ENCODE results near the gene SH2D3C.
A peak's percentile ranks its signal among the peaks of the same experiment; 100 is the strongest.
"Not testable (repeated sequence)": the region's sequence is repeated elsewhere in the genome, so short reads cannot be mapped to it uniquely, and the experiment has no call there.

The SH2D3C gene

DNA sequence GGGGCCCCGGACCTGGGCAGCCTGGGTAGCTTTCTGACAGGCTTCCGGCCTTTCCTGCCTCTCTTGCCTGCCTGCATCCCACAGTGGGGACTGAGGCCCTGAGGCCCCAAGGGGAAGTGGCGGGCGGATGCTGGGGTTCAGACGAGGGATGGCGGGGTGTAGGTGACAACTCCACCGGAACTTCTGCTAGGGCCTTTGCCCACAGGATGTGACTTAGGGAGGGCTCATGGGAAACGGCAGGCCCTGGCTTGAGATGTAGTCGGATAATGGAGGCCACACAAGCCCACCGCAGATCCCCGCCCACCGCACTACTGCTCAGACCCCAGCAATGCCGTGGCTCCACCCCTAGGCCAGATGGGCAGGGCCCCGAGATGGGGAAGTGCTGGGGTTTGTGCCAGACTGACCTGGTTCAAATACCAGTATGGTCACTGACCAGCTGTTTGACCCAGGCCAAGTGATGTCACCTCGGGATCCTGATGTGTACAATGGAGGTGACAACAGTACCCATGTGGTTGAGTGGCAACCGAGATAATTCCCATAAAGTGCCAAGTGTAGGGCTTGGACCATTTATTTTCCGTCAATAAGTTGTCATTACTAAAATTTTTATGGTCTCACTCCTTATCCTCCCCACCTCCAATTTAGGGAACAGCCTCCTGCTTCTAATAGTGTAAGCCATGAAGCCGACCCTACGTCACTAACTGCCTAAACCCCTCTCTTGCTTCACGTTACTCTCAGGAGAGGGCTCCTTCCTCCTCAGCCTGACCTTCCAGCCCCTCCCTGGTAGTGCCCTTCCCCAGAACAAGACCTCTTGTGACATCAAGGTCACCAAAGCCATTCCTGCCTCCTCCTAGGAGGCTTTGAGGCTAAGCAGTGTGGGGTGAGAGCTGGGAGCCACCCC lies 4.9 kb upstream of the SH2D3C start:
- peak; percentile 36 to 47 for DNase-seq

DNA sequence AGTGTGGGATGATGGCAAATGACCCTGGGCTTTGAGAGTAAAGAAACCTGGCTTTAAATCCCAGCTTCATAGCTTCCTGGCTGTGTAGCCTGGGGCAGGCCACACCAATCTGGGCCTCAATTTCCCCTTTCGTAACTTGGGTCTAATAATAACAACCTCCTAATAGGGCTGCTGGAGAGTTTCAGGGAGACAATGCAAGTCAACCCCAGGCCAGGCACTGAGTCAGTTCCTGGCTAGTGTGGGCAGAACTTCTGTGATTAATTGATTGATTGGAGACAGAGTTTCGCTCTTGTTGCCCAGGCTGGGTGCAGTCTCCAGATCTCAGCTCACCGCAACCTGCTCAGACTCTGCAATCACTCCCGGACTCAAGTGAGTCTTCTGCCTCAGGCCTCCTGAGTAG lies 3.3 kb upstream of the SH2D3C start:
- no peak for DNase-seq

DNA sequence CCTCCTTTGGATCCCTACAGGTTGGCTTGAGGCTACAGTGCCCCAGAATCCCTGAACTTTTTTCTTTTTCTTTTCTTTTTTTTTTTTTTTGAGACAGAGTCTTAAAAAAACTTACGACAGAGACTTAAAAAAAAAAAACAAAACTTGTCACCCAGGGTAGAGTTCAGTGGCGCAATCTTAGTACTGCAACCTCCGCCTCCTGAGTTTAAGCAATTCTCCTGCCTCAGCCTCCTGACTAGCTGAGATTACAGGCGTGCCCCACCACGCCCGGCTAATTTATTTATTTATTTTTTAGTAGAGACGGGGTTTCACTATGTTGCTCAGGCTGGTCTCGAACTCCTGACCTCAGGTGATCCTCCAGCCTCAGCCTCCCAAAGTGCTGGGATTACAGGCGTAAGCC lies 2.4 kb upstream of the SH2D3C start:
- not testable (repeated sequence) for DNase-seq

DNA sequence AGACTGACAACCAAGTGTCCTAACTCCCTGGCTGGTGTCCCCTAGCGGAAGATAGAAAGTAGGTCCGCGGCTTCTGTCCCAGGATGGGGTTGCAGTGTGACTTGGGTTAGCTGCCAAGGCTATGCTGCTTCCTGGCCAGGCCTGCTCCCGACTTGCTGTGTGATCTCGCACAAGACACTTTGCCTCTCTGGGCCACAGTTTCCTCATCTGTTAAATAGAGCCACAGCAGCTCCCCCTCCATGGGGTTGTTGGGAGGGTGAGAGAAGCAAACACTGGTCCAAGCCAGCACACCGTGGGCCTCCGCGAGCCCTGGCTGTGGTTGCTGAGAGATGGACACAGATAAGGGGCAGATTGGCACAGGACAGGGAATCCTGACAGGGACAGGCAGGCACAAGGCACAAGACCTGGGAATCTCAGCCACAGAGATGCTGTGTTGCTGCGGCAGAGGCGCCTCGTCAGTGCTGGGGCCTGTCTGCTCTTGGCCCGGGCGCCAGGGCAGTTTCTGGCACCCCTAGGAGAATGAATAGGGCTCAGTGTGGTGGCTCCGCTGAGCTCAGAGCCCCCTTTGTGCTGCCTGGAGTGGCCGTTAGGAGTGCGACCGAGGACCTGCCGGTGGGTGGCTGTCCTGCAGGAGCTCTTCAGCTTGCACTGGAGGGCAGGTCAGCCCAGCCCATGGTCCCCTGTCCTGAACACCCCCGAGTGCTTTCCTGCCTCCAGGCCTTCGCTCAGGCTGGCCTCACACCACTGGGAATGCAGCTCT lies 1.8 kb upstream of the SH2D3C start:
- DNase-seq = no peak

DNA sequence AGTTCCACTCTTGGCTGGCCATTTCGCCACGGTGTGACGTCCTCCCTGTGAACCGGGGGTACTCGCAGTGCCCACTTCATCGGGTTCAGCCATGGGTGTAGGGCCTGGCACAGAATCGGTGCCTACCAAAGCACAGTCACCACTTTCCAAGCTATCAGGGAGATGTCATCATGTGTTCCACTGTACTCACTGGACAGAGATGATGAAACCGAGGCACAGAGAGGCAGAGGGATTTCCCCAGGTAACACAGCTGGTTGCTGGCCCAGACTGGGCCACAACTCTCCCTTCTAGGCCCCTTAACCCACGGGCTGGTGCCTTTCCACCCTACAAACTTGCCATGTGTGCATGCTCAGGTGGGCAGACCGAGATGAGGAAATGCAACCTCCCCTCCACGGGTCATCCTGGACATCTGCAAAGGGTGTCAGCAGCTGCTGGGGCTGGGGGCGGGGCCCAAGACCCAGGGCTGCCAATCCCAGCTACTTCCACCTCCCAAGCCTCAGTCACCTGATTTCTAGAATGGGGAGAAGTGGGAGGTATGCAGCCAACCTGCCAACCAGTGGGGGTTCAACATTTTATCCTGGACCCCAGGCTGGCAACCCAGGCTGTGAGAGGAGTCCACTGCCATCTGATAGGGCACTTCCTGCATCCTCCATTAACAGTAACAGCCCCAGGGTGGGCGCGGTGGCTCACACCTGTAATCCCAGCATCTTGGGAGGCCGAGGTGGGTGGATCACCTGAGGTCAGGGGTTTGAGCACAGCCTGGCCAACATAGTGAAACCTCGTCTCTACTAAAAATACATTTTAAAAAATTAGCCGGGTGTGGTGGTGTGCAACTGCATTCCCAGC lies 893 bp upstream of the SH2D3C start:
- DNase-seq = peak; percentile 55 to 64

DNA sequence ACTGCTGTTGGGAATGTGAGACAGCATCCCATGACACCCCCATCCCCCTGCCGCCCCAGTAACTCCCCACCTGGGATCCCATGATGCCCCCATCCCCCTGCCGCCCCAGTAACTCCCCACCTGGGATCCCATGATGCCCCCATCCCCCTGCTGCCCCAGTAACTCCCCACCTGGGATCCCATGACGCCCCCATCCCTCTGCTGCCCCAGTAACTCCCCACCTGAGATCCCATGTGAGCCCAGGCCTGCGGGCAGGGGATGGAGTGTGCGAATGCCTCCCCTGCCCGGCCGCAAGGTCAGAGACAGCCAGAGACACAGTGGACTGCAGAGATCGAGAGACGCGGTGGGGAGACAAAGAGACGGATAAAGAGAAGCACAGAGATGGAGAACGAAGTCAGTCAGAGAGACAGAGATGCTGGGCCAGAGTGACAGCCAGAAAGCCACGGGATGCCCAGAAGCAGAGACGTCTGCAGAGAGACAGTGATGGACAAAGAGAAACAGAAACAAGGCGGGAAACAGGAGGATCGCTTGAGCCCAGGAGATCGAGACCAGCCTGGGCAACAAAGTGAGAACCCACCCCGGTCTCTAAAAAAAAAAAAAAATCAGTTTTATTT lies 992 bp downstream of the SH2D3C start:
- no peak for DNase-seq

DNA sequence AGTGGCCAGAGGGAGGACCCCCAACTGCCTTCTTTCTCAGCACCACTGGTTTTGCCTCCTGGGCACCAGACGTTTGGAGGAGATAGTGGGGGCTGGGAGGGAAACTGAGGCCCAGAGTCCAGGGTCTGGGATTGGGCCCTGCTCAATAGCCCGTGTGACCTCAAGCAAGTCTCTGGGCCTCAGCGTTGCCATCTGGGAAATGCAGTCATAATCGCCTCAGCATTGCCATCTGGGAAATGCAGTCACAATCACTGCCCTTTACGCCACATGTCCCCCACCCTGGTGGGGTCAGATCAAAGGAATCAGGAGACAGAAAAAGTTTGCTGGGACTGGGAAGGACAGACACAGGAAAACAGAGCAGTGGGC lies 1.6 kb downstream of the SH2D3C start:
- no peak for DNase-seq

DNA sequence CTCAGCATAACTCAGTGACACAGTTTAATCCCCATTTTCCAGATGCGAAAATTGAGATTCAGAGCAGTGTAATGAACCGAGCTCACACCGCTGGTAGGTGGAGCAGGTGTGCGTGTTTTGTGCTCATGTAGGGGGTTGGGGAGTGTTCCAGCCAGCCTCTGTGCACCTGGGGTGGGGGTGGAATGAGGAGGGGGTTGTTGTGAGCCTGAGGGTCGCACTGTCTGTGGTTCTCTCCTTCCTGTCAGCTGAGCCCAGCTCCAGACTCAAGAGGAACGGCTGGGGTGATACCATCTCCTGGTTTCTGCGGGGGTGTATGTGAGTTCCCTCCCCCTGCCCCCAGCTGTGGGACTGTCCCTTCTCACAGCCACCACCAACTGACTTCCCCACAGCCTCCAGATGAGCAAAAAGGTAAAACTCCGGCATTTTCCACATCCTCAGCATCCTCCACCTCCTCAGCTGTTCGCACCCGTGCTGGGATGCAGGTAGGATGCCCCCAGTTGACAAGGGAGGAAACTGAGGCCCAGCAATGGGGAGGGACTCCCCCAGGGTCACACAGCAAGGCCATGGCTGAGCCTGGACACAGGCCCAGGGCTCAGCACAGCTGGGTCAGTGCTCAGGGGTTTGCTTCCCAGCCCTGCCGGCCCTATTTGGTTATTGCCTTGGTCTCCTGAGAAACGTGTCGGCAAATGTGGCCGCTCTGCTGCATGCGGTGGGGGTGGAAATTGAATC lies 2.1 kb downstream of the SH2D3C start:
- DNase-seq = peak; percentile 72 to 77

DNA sequence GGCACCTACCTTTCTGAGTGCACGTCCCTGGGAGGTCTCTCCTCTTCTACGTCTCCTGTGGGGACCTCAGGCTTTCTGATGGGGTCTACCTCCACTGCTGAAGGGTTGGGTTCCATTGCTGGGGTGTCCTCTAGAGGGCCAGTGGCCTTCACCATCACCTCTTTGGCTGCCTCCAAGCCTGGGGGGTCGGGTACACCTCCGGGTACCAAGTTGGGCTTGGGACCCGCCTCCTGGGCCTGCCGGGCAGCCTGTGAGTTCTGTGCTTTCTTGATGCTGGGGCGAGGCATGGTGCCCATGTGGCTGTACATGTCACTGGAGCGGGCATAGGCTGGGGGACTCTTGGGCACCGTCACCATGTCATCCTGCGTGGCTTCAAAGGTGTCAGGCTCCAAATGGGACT lies 4.5 kb downstream of the SH2D3C start:
- no peak for DNase-seq

DNA sequence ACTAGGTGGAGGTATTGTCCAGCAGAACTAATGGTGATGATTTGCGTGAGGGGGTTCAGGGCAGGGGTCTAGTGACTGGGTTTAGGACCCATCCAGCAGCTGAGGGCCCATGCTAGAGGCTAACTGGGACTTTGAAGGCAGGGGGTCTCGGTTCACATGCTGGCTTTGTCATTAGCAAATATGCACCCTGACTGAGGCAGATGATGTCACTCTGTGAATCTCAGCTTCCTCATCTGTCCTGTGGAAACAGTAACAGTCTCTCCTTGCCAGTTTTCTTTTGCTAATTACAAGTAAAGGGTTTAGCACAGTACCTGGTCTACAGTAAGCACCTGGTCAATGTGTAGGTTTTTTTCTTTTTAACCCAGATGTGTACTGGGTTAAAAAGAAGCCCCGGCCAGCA lies 5.2 kb downstream of the SH2D3C start:
- DNase-seq = no peak

DNA sequence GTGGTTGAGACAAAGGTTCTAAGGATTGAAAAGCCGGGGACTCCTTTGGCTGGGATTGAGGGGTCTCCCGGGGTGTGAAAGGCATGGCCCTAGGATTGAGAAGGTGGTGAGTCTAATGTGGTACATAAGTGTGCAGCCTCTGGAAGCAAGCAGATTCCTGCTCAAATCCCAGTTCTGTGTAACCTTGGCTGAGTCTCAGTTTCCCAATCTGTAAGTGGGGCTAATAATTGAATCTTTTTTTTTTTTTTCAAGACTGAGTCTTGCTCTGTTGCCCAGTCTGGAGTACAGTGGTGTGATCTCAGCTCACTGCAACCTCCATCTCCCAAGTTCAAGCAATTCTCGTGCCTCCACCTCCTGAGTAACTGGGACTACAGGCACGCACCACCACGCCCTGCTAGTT lies 5.9 kb downstream of the SH2D3C start:
- DNase-seq = no peak

DNA sequence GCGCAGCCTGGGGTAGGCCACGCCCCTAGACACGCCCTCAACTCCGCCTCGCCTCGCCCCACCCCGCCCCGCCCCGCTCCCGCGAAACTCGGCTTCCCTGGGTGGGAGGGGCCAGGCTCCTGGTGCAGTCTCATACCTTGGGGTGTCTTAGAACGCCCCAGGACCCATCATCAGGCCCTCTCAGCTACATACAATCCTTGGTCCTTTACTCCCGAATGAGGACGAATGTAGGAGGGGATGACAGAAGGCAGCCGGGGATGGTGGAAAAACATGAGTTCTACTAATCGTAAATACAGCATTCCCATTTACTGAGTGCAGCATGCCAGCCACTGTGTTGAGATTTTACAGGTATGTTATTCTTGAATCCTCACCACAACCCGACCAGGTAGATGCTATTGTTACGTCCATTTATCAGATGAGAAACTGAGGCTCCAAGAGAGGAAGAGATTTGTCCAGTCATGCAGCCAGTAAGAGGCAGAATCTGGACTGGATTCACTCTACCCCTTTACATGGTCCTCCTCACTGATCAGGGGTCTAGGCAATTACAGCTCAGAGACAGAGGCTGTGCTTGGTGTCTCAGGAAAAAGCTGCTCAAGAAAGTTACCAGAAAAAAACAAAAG lies 6.8 kb downstream of the SH2D3C start:
- no peak for DNase-seq

DNA sequence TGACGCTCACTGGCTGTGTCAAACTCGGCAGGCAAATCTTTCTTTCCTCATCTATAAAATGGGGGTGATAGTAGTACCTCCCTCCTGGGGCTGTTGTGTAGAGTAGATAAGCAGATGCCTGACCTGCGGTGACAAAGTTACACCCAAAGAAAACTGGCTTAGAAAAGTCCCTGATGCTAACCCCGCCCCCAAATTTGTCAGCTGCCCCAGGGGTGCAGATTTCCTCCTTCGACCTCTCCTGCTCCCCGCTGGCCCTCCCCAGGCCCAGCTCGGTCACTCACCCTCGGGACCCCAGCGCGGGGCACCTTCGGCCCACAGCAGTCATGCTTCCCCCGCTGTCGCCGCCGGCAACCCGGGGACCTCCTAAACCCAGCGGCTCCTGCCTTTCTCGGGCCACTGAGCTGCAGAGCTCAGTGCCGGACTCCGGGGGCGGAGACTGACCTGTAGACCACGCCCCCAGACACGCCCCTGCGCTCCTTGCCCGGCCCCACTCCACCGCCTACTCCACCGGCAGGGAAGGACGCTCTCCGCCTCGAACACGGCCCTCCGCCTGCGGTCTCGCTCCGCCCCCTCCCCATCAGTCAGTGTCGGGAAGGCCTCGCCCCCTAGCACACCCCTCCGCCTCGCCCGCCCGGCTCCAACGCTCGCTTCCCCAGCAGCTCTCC lies 7.4 kb downstream of the SH2D3C start:
- DNase-seq = peak; percentile 95 to 96

DNA sequence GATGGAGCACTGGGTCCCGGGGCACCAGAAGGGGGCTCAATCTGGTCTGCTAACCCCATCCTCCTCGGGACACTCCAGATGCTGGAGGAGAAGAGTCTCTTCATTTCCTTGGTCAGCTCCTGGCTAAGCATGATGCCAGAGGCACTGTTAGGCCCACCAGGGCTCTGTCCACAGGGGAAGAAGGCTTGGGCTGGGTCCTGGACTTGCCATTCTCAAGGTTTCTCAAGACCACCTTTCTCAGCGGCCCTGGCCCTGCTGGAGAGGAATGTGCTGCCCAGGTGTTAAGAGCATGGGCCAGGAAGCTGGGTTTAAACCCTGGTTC lies 7.9 kb downstream of the SH2D3C start:
- DNase-seq = no peak

DNA sequence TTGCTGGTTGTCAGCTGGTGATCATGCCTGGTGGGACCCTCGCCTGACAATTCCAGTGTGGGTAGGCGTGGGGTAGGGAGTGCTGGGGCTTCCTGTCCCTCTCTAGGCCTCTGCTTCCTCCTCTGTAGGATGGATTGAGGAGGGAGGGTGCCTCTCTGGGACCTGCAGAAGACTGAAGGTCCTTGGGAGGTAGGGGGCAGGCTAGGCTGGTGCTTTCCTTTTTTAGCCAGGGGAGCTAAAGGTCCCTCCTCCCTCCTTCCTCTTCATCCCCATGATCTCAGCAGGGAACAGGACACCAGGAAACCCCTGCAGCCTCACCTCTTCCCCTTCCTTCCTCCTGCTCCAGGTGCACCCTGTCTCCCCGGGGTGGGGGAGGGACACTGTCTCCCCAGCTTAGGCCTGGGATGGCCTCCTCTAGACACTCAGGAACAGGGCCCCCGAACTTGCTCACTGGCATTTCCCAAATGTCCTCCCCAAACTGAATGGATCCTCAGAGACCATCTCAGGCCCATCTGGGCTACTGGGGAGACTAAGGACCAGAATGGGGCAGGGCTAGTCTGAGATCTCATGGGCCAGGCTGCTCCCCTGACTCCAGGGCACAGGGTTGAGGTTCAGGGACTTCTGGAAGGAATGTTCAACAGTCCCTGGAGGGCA lies 8.4 kb downstream of the SH2D3C start:
- no peak for DNase-seq

DNA sequence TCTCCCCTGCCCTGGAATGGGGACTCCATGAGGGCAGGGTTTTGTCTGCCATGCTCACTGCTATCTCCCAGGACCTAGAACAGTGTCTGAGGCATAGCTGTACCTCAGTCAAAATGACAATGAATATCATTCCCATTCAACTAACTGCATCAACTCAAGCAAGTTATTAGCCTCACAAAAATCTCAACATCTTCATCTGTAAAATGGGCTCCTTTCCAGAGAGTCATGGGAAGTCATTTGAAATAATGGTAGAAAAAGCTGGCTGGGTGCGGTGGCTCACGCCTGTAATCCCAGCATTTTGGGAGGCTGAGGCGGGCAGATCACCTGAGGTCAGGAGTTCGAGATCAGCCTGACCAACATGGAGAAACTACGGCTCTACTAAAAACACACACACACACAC lies 9.4 kb downstream of the SH2D3C start:
- no peak for DNase-seq

DNA sequence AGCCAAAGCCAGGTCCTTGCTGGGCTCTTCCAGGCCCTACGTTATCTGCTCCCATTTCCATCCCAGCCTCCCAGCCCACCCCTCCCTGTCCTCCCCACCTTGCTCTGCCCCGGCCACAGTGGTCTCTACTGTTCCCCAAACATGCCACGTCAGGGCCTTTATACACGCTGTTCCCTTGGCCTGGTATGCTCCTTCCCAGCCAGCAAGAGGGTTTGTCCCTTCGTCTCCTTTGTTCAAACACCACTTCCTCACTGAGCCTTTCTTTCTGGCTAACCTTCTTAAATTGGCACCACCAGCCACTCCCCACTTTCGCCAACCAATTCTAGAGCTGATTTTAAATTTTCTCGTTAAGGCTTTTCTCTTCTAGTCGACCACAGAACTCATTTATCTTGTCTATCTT lies 9.8 kb downstream of the SH2D3C start:
- no peak for DNase-seq

DNA sequence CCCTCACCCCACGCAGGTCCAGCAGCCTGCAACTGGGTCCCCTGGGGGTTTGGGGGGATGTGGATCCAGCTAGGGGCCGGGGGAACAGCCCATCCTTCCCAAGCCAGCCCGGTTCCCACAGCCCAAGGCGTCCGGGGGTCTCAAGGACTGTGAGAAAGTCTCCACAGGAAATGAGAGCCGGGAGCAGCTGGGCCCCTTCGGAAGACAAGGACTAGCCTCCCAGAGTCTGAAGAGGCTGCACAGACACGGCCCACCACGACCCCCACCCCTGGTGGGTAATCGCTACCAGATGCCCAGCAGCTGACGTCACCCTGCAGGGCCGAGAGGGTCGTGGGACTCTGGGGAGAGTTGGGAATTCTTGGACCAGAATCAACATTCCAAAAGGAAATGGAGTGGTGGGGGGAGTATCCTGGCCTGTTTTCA lies 10.5 kb downstream of the SH2D3C start:
- no peak for DNase-seq

DNA sequence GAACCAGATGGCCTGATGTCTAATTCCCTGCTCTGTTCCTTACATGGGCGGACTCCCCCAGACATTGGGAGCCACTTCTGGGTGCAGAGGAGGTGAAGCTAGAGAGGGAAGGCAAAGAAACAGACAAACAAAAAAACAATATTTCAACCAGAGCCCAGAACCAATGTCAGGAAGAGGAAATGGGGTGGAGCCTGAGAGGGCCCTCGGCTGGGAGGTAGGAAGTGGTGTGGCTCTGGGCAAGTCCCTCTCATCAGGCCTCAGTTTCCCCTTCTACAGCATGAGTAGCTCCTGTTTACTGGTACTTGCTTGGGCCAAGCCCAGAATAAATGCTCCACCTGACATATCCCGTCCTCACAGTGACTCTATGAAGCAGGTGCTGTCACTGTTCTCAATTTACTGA lies 11.1 kb downstream of the SH2D3C start:
- DNase-seq = no peak

DNA sequence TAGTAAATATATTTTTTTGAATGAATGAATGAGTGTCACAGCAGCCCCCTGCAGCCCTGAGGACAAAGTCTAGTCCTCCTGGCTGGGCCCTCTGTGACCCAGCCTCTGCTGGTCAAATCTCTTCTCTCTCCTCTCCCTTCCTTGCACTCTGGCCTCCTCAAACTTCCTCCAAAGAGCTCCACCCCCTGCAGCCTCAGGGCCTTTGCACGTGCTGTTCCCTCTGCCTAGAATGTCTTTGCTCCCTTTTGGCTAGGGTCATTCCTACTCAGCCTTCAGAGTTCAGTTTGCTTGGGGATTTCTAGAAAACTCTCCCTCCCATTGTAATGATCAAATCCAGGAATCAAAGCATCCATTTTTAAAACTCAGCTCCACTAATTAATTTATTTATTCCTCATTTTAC lies 13.0 kb downstream of the SH2D3C start:
- DNase-seq = no peak

DNA sequence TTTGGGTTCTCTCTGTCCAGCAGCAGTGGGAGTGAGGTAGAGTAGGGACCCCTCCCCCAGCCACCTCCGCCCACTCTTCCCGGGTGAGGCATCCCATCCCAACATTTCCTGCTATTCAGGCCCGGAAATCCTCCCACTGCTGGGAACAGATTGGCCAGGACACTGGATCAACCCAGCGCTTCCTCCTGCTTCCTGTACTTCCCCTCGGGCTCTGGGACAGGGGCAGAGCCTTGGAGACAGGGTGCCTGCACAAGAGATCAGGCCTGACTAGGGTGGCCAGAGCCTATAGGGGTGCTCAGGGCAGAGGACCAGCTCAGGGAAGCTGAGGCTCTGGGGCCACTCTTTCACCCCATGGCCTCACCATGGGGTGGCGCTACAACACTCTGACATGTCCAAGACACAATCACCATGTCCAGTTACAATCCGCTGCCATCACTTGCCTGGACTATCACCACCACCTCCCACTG lies 14.5 kb downstream of the SH2D3C start:
- no peak for DNase-seq
